A549 (cell line): ENCODE data around the gene TRPV4.

Experiments used
- CTCF ChIP-seq: fragments of >200 bp; sonication (Bioruptor Twin); formaldehyde crosslinking; IDR thresholded peaks from 3 replicates; pipeline ENCODE4 v1.5.1; 2016
- GATA3 ChIP-seq: IDR thresholded peaks from 2 replicates; pipeline ENCODE4 v1.6.1; 2012; ENCODE audit warnings: borderline replicate concordance
- KDM1A ChIP-seq: fragments of 200-600 bp; sonication (generic); IDR thresholded peaks from 2 replicates; pipeline ENCODE4 v1.6.1; 2016; ENCODE audit warnings: low read depth, mild to moderate bottlenecking
- KDM5A ChIP-seq: fragments of 200-600 bp; sonication (generic); IDR thresholded peaks from 2 replicates; pipeline ENCODE4 v1.6.1; 2016; ENCODE audit warnings: antibody characterized with exemption, mild to moderate bottlenecking
- MAX ChIP-seq: IDR thresholded peaks from 2 replicates; pipeline ENCODE4 v1.6.1; 2012
- REST ChIP-seq: fragments of 200-600 bp; sonication (generic); IDR thresholded peaks from 2 replicates; pipeline ENCODE4 v1.6.1; 2016; ENCODE audit warnings: antibody characterized with exemption, mild to moderate bottlenecking, moderate library complexity

- TF ChIP-seq CTCF (no peak), KDM1A (no peak), MAX (no peak), REST (no peak), KDM5A (no peak), GATA3 (no peak)
These were observed 18.5 kb downstream of the TRPV4 start for GRCh38 chr12:109814600-109815150.
